Left lung (tissue), 10 donors: Measurements from ENCODE around the gene SEC14L3. TPM values are rescaled to one million over a fixed set of nuclear protein-coding genes. Genes with fewer than 3 reads are reported as not detected.

Source experiments
- ATAC-seq: fragments of 200-7000 bp; cut with Tn5 transposase; one replicate; pipeline ENCODE4 v1.9.1; 2020; ENCODE audit warnings: moderate library complexity
- DNase-seq, 4 donors: peaks; one replicate each; pipeline ENCODE4 v3.0.0-alpha.2; 2013 to 2020
- H3K27ac ChIP-seq, 2 donors: fragments of 200-600 bp; sonication (generic) in 1 of 2; one replicate each; pipeline versions ENCODE4 v1.5.0 to v1.8.0; 2020 to 2021
- H3K27me3 ChIP-seq, 2 donors: fragments of 200-600 bp; sonication (generic) in 1 of 2; one replicate each; pipeline versions ENCODE4 v1.5.0 to v1.8.0; 2020 to 2021
- H3K36me3 ChIP-seq, 2 donors: fragments of 200-600 bp; sonication (generic) in 1 of 2; one replicate each; pipeline versions ENCODE4 v1.5.0 to v1.8.0; 2020 to 2021
- H3K4me1 ChIP-seq, 2 donors: fragments of 200-600 bp; one replicate each; pipeline ENCODE4 v1.8.0; 2021
- H3K4me3 ChIP-seq, 2 donors: fragments of 200-600 bp; sonication (generic) in 1 of 2; one replicate each; pipeline versions ENCODE4 v1.5.0 to v1.8.0; 2020 to 2021; ENCODE audit warnings: mild to moderate bottlenecking in 1 of 2
- H3K9me3 ChIP-seq, 2 donors: fragments of 200-600 bp; sonication (generic) in 1 of 2; one replicate each; pipeline versions ENCODE4 v1.5.0 to v1.8.0; 2020 to 2021
- CTCF ChIP-seq, 2 donors: fragments of 200-600 bp; sonication (generic) in 1 of 2; IDR thresholded peaks; one replicate each; pipeline versions ENCODE4 v1.5.0 to v1.8.0; 2021; ENCODE audit warnings: antibody characterized with exemption in 2 of 2
- intact Hi-C, 2 donors: fragments of 100-400 bp; cut with DNase I; formaldehyde crosslinking; loops; one replicate each; pipeline versions ENCODE4 v1.11.2 to v1.14.2; 2022
- polyA plus RNA-seq, 6 donors: library from polyadenylated mRNA; unstranded; fragments of 120-200 nt; gene quantifications; one replicate each; pipeline ENCODE4 v1.2.1, GENCODE V29; 2013; ENCODE audit not compliant: insufficient read length in 6 of 6
- total RNA-seq, 2 donors: library from RNA; stranded (reverse); fragmentation: NEBNext Ultra II Directional; extraction: Animal tissue kit (Norgen Biotek cat#: 25700); gene quantifications; one replicate each; pipeline ENCODE4 v1.2.1, GENCODE V29; 2021
- donor health status: DM: no; HTN: yes; CAD: no.
- donor health status: DM: no; HTN: no; CAD: no.

The SEC14L3 gene
- total and polyA plus RNA-seq, 8 donors: 0.09 to 0.44 (median 0.24) TPM; not detected in 2

GRCh38 chr22:30433773-30434172, 38.0 kb downstream of the SEC14L3 start:
- peaks cover 0 to 9% of the 10 kb centered on the region in 2 donors for H3K9me3 ChIP-seq
- intact Hi-C loops: no loop called here
- no peak overlapping the region for H3K4me3 ChIP-seq
- peaks cover 0 to 7% of the 10 kb centered on the region in 2 donors for H3K36me3 ChIP-seq
- no peak for TF ChIP-seq CTCF (IDR thresholded peaks at IDR 0.05)
- H3K27ac ChIP-seq: no peak overlapping the region
- no peaks in the 10 kb centered on the region for H3K4me1 ChIP-seq
- DNase-seq (no peak), ATAC-seq (no peak)
- peaks cover 0 to 13% of the 10 kb centered on the region in 2 donors for H3K27me3 ChIP-seq

GRCh38 chr22:30433227-30433626, 38.6 kb downstream of the SEC14L3 start:
- intact Hi-C loops: no loop called here
- Histone ChIP-seq H3K27ac (no peak overlapping the region), H3K27me3 (peaks cover 0 to 7% of the 10 kb centered on the region in 2 donors), H3K4me1 (no peaks in the 10 kb centered on the region), H3K36me3 (peaks cover 0 to 12% of the 10 kb centered on the region in 2 donors), H3K9me3 (peaks cover 0 to 9% of the 10 kb centered on the region in 2 donors), H3K4me3 (no peak overlapping the region)
- TF ChIP-seq CTCF (IDR thresholded peaks at IDR 0.05): no peak
- no peak for DNase-seq
- no peak for ATAC-seq

GRCh38 chr22:30432520-30432919, 39.3 kb downstream of the SEC14L3 start:
- Histone ChIP-seq H3K4me3 (no peak overlapping the region), H3K9me3 (peaks cover 0 to 9% of the 10 kb centered on the region in 2 donors), H3K27ac (no peak overlapping the region), H3K36me3 (peaks cover 0 to 12% of the 10 kb centered on the region in 2 donors), H3K4me1 (no peaks in the 10 kb centered on the region), H3K27me3 (peaks cover 0 to under 1% of the 10 kb centered on the region in 2 donors)
- no peak for TF ChIP-seq CTCF (IDR thresholded peaks at IDR 0.05)
- DNase-seq (no peak), ATAC-seq (no peak)
- intact Hi-C loops: no loop called here

- H3K27me3 ChIP-seq: no peaks in the 10 kb centered on the region
- intact Hi-C loops: no loop called here
- peaks cover 0 to 16% of the 10 kb centered on the region in 2 donors for H3K36me3 ChIP-seq
- no peak overlapping the region for H3K4me3 ChIP-seq
- H3K9me3 ChIP-seq: peaks cover 0 to 9% of the 10 kb centered on the region in 2 donors
- no peak overlapping the region for H3K27ac ChIP-seq
- DNase-seq: no peak
- peaks cover 0 to 2% of the 10 kb centered on the region in 2 donors for H3K4me1 ChIP-seq
- TF ChIP-seq CTCF (IDR thresholded peaks at IDR 0.05): no peak
- ATAC-seq: no peak
Observed at GRCh38 chr22:30432096-30432495, 39.7 kb downstream of the SEC14L3 start.

GRCh38 chr22:30430933-30431332, 40.9 kb downstream of the SEC14L3 start:
- H3K36me3 ChIP-seq: peaks cover 0 to 17% of the 10 kb centered on the region in 2 donors
- H3K4me1 ChIP-seq: peaks cover 9 to 14% of the 10 kb centered on the region in 2 donors
- no peak overlapping the region for H3K4me3 ChIP-seq
- H3K9me3 ChIP-seq: peaks cover 0 to 6% of the 10 kb centered on the region in 2 donors
- no peak overlapping the region for H3K27ac ChIP-seq
- DNase-seq: no peak
- no peak for TF ChIP-seq CTCF (IDR thresholded peaks at IDR 0.05)
- no peaks in the 10 kb centered on the region for H3K27me3 ChIP-seq
- no peak for ATAC-seq
- intact Hi-C loops: no loop called here
